Measurements from ENCODE around the gene SCAMP2. TPM values are rescaled to one million over a fixed set of nuclear protein-coding genes. Genes with fewer than 3 reads are reported as not detected.

Gene SCAMP2
- total and polyA plus RNA-seq, 2 of the 13 experiments (the other 11 are each of a cell fraction or from before 2014, with no cell fraction given): 34.8 to 121 TPM

GRCh38 chr15:74873756-74874424 lies 725 bp upstream of the SCAMP2 start (continued):
- TF ChIP-seq, protein P1, sequence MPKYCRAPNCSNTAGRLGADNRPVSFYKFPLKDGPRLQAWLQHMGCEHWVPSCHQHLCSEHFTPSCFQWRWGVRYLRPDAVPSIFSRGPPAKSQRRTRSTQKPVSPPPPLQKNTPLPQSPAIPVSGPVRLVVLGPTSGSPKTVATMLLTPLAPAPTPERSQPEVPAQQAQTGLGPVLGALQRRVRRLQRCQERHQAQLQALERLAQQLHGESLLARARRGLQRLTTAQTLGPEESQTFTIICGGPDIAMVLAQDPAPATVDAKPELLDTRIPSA (CRISPR knock-in tag; IDR thresholded peaks at IDR 0.05; ENCODE audit: borderline replicate concordance): no peak
- no peak for TF ChIP-seq GATAD2A (CRISPR knock-in tag; IDR thresholded peaks at IDR 0.05)
- TF ChIP-seq JDP2 (CRISPR knock-in tag; IDR thresholded peaks at IDR 0.05; ENCODE audit: borderline replicate concordance): no peak
- TF ChIP-seq ZKSCAN1 (IDR thresholded peaks at IDR 0.05; ENCODE audit: low read length): no peak
- no peak for TF ChIP-seq ZNF652 (CRISPR knock-in tag; IDR thresholded peaks at IDR 0.05; ENCODE audit: borderline replicate concordance, low read depth)
- no peak for TF ChIP-seq TOE1 (CRISPR knock-in tag; IDR thresholded peaks at IDR 0.05)
- peak; percentile 56; the same call in 1 of the 2 replicates for TF ChIP-seq ZNF768 (CRISPR knock-in tag; IDR thresholded peaks at IDR 0.05)
- no peak for TF ChIP-seq CEBPB (IDR thresholded peaks at IDR 0.05; ENCODE audit: borderline replicate concordance, low read depth, low read length)
- TF ChIP-seq ZNF792 (CRISPR knock-in tag; IDR thresholded peaks at IDR 0.05): no peak
- no peak for TF ChIP-seq EHMT2 (IDR thresholded peaks at IDR 0.05; ENCODE audit: borderline replicate concordance, low read depth, low read length)
- no peak for TF ChIP-seq ZNF318 (CRISPR knock-in tag; IDR thresholded peaks at IDR 0.05)
- no peak for TF ChIP-seq SCMH1 (CRISPR knock-in tag; IDR thresholded peaks at IDR 0.05; ENCODE audit: borderline replicate concordance)
- TF ChIP-seq, protein P2, sequence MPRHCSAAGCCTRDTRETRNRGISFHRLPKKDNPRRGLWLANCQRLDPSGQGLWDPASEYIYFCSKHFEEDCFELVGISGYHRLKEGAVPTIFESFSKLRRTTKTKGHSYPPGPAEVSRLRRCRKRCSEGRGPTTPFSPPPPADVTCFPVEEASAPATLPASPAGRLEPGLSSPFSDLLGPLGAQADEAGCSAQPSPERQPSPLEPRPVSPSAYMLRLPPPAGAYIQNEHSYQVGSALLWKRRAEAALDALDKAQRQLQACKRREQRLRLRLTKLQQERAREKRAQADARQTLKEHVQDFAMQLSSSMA (CRISPR knock-in tag; IDR thresholded peaks at IDR 0.05): no peak
- TF ChIP-seq ZNF530 (CRISPR knock-in tag; IDR thresholded peaks at IDR 0.05; ENCODE audit: low read depth): no peak
- no peak for TF ChIP-seq PAWR (CRISPR knock-in tag; IDR thresholded peaks at IDR 0.05; ENCODE audit: borderline replicate concordance)
- TF ChIP-seq ZMYM3 (CRISPR knock-in tag; IDR thresholded peaks at IDR 0.05): peak; percentile 86
- TF ChIP-seq ZNF770 (CRISPR knock-in tag; IDR thresholded peaks at IDR 0.05): peak; percentile 99
- no peak for TF ChIP-seq ZNF556 (CRISPR knock-in tag; IDR thresholded peaks at IDR 0.05; ENCODE audit: borderline replicate concordance)

Data from HepG2 (cell line).